ENCODE measurements around the gene EIF4G3. TPM values are rescaled to one million over a fixed set of nuclear protein-coding genes. Genes with fewer than 3 reads are reported as not detected.

The EIF4G3 gene
- polyA plus RNA-seq, 1 donor: 76.2 TPM

- no peak for DNase-seq
These were observed 182.8 kb downstream of the EIF4G3 start for GRCh38 chr1:20993716-20994575.

- no peak for DNase-seq
These were observed 184.2 kb downstream of the EIF4G3 start for GRCh38 chr1:20992322-20993056.

DNA sequence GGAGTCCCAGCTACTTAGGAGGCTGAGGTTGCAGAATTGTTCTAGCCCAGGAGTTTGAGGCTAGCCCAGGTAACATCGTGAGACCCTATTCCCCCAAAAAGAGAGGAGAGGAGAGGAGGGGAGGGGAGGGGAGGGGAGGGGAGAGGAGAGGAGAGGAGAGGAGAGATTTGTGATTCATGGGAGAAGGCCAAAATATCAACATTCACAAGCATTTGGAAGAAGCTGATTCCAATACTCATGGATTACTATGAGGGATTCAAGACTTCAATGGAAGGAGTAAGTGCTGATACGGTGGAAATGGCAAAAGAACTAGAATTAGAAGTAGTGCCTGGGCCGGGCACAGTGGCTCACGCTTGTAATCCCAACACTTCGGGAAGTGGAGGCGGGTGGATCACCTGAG, 187.8 kb downstream of the EIF4G3 start:
- no peak for DNase-seq

DNA sequence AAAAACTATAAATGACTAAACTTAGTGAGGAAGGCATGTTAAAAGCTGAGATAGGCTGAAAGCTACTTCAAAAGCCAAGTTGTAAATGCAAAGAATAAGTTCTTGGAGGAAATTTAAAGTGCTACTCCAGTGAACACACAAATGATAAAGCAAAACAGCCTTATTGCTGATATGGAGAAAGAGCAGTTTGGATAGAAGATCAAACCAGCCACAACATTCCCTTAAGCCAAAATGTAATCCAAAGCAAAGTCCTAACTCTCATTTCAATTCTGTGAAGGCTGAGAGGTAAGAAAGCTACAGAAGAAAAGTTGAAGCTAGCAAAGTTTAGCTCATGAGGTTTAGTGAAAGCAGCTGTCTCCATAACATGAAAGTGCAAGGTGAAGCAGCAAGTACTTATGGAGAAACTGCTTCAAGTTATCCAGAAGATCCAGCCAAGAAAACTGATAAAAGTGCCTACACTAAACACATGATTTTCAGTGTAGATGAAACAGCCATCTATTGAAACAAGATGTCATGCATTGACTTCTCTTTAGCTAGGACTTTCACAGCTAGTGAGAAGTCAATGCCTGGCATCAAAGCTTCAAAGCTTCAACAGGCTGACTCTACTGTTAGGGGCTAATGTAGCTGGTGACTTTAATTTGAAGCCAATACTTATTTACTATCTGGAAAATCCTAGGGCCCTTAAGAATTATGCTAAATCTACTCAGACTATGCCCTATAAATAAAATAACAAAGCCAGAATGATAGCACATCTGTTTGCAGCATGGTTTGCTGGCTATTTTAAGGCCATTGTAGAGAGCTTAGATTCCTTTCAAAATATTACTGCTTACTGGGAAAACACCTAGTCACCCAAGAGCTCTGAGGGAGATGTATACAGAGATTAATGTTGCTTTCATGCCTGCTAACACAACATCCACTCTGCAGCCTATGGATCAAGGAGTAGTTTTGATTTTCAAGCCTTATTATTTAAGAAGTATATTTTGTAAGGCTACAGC, 188.6 kb downstream of the EIF4G3 start:
- no peak for DNase-seq

DNA sequence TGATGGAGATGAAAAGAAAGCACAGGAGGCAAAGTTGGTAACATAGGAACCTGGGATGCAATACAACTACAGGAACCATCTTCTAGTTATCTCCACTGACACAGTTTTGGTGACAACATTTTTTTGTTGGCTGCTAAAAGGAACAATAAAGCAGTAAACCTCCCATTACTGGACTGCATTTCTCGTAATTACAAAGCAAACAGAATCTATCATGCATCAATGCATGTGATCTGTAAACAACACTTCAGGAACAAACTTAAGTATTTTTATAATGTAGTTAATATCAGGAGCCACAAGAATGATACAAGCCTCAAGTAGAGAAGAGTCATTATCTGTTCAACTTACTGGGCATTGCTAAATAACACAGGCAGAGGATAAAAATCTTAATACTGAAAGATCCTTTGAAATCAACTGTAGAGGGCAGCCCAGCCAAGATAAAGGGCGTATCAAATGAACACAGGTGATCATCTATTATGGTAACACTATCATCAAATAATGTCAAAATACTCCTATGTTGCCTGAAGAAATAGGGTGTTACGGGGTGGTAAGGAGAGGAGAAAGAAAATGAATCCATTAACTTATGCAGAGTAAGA, 193.3 kb downstream of the EIF4G3 start:
- DNase-seq: no peak

GRCh38 chr1:20982316-20982715, 194.4 kb downstream of the EIF4G3 start:
- DNase-seq: no peak

DNA sequence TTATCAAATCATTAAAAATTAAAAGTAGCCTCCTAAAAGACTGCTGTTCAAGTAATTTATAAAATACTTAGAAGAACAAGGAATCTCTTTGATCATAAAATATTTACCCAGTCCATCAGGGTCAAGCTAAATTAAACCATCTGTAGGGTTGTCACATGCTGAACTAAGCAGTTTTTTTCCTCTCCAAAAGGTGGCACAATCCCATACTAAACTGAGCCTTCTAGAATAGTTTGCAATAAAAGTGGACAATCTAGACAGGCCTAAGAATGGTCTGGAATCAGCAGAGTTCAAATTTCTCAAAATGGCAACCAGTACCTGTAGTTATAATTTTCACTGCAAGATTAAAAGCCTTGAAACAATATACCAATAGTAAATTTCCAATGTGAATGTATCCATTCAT, 194.8 kb downstream of the EIF4G3 start:
- peak; percentile 20 for DNase-seq

- DNase-seq: no peak
These were observed 196.6 kb downstream of the EIF4G3 start for GRCh38 chr1:20980051-20980450.

GRCh38 chr1:20978413-20978812, 198.3 kb downstream of the EIF4G3 start:
- no peak for DNase-seq

- no peak for DNase-seq
These were observed 201.0 kb downstream of the EIF4G3 start for GRCh38 chr1:20975668-20976067.

GRCh38 chr1:20974951-20975350, 201.7 kb downstream of the EIF4G3 start:
- DNase-seq: no peak

GRCh38 chr1:20974069-20974468, 202.6 kb downstream of the EIF4G3 start:
- no peak for DNase-seq

GRCh38 chr1:20972855-20973254, 203.8 kb downstream of the EIF4G3 start:
- no peak for DNase-seq

GRCh38 chr1:20964540-20965484, 211.9 kb downstream of the EIF4G3 start:
- peak; percentile 8 for DNase-seq

DNA sequence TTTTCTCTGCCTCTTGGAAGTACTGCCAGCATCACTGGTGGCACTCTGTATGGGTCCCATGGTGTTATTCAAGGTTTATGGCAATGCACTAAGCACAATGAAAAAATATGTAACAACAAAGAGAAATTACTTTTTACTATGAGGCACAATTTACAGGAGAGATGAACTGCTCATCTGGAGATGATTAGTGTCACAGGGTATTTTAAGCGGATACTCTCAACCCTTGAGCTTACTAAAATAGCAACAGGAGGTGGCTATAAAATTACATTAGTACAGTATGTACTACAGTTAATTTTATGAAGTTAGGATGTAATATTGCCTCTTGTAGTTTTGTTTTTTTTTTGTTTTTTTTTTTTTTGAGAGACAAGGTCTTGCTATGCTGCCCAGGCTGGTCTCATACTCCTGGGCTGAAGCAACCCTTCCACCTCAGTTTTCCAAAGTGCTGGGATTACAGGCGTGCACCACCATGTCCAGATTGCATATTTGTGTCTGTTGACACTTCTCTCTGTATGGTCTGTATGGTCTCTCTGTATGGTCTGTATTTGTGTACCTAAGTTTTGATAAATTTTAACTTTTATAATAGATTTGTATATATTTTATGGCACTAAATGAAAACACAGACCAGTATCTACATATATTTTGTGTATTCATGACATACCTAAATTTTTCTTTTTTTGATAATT, 214.0 kb downstream of the EIF4G3 start:
- DNase-seq: no peak

DNA sequence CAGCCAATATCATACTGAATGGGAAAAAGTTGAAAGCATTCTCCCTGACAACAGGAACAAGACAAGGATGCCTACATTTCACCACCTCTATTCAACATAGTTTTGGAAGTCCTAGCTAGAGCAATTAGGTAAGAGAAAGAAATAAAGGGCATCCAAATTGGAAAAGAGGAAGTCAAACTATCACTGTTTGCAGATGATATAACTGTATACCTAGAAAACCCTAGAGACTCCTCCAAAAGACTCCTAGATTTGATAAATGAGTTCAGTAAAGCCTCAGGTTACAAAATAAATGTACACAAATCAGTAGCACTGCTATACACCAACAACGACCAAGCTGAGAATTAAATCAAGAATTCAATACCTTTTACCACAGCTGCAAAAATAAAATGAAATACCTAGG, 218.3 kb downstream of the EIF4G3 start:
- DNase-seq: no peak

DNA sequence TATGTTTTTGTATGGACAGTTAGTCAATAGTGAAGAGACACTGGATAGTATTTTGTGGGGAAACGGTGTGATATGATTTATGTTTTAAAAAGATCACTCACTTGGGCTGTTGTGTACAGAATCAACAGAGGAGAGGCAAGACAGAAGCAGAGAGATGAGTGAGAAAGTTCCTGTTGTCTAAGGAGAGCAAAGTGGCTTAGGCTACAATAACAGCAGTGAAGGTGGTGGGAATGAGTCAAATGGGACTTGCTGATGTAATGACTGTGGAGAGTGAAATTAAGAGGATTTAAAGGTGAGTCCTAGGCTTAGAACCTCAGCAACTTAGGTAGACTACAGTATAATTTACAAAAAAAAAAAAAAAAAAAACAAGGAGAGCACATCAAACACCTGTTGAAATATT, 220.4 kb downstream of the EIF4G3 start:
- no peak for DNase-seq

- no peak for DNase-seq
These were observed 226.0 kb downstream of the EIF4G3 start for GRCh38 chr1:20950679-20951078.

DNA sequence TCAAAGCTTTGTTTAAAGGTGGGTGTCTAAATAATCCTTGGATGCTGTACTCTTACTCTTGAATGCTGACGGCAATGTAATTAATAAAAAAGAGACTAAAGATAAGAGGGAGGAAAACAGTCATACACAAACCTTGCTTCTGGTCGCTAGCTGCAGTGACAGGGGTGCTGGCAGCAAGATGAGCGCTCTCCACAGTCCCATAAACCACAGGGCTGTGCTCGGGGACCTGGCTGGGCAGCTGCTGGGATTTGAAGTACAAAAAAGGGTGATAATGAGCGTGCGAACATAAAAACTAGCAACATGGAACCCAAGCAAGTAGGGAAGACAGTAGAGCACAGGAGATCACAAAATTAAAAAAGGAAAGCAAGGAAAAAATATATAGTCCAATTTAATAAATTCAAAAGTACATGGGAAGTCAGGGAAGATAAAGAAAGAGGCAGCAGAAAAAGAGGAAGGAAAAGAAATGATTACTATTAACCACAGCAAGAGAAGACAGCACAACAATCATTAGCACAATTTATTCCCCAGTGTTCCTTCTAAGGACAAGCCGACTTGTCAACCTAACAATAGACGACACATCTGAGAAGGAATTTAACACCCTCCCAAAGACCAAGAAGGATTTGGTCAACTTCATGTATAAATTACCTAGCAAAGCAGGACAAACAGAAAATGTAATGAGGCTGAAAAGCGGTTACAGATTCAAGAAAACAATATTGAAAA, 226.7 kb downstream of the EIF4G3 start:
- DNase-seq: no peak

Measured in left kidney (tissue), 2 donors.